Thoracic aorta (tissue), 2 donors: ENCODE measurements around the gene PFAS. TPM values are rescaled to one million over a fixed set of nuclear protein-coding genes. Genes with fewer than 3 reads are reported as not detected.

Experiments
- ATAC-seq: fragments of 150-250 bp; one replicate; pipeline ENCODE4 v1.8.0; 2017; ENCODE audit warnings: low read depth; ENCODE audit not compliant: insufficient number of reproducible peaks, low FRiP score
- DNase-seq: peaks from one replicate; pipeline ENCODE4 v3.0.0-alpha.2; 2020; ENCODE audit warnings: low spot score
- H3K27ac ChIP-seq, 2 donors: fragments of 200-600 bp; sonication (generic); 1 replicate in 1 of 2; 2 replicates in 1 of 2; pipeline ENCODE4 v1.5.1; 2016; ENCODE audit warnings: mild to moderate bottlenecking in 2 of 2, moderate library complexity in 2 of 2
- H3K27me3 ChIP-seq: fragments of 200-600 bp; sonication (generic); replicated peaks from 2 replicates; pipeline ENCODE4 v1.6.0; 2016; ENCODE audit warnings: mild to moderate bottlenecking; ENCODE audit not compliant: insufficient read depth
- H3K36me3 ChIP-seq: fragments of 200-600 bp; sonication (generic); one replicate; pipeline ENCODE4 v1.5.1; 2016
- H3K4me1 ChIP-seq, 2 donors: fragments of 200-600 bp; sonication (generic); 1 replicate in 1 of 2; 2 replicates in 1 of 2; pipeline versions ENCODE4 v1.5.1 to v1.6.0; 2016; ENCODE audit warnings: low read depth in 2 of 2, mild to moderate bottlenecking in 1 of 2; ENCODE audit not compliant: control insufficient read depth in 1 of 2
- H3K4me3 ChIP-seq: fragments of 200-600 bp; sonication (generic); 2 replicates; pipeline ENCODE4 v1.5.1; 2016; ENCODE audit warnings: mild to moderate bottlenecking
- H3K9me3 ChIP-seq: fragments of 200-600 bp; sonication (generic); 2 replicates; pipeline ENCODE4 v1.5.1; 2016
- CTCF ChIP-seq: fragments of 200-600 bp; sonication (generic); IDR thresholded peaks from one replicate; pipeline ENCODE4 v1.5.1; 2019; ENCODE audit warnings: antibody characterized with exemption
- total RNA-seq, 2 donors: library from RNA; depleted of rRNA; stranded (reverse); fragments of >200 nt; gene quantifications; one replicate each; pipeline versions ENCODE4 v1.1.0 to v1.2.3, GENCODE V29; 2016

PFAS gene
- total RNA-seq, 2 donors from 2014 or later = 13.2 to 15.2 TPM

- no peak for ATAC-seq
- Histone ChIP-seq H3K4me1 (no peaks in the 10 kb centered on the region), H3K36me3 (peaks cover 7% of the 10 kb centered on the region), H3K9me3 (no peaks in the 10 kb centered on the region), H3K27ac (no peak overlapping the region), H3K4me3 (no peak overlapping the region), H3K27me3 (no peaks in the 10 kb centered on the region)
- TF ChIP-seq CTCF = no peak
- no peak for DNase-seq
Measured at GRCh38 chr17:8272421-8272820, 23.3 kb downstream of the PFAS start.

- Histone ChIP-seq H3K27ac (no peak overlapping the region), H3K27me3 (no peaks in the 10 kb centered on the region), H3K4me1 (no peaks in the 10 kb centered on the region), H3K9me3 (no peaks in the 10 kb centered on the region), H3K36me3 (peaks cover 6% of the 10 kb centered on the region), H3K4me3 (no peak overlapping the region)
- TF ChIP-seq CTCF = no peak
- no peak for ATAC-seq
- no peak for DNase-seq
Measured at GRCh38 chr17:8273884-8274444, 24.9 kb downstream of the PFAS start.

GRCh38 chr17:8274816-8275215 is 25.7 kb downstream of the PFAS start:
- no peak for ATAC-seq
- Histone ChIP-seq H3K9me3 (no peaks in the 10 kb centered on the region), H3K4me1 (no peaks in the 10 kb centered on the region), H3K27ac (no peak overlapping the region), H3K4me3 (no peak overlapping the region), H3K36me3 (no peaks in the 10 kb centered on the region), H3K27me3 (no peaks in the 10 kb centered on the region)
- no peak for DNase-seq
- no peak for TF ChIP-seq CTCF

- ATAC-seq (no peak), DNase-seq (no peak)
- Histone ChIP-seq H3K4me3 (no peak overlapping the region), H3K36me3 (no peaks in the 10 kb centered on the region), H3K27ac (no peak overlapping the region), H3K27me3 (no peaks in the 10 kb centered on the region), H3K9me3 (no peaks in the 10 kb centered on the region), H3K4me1 (no peaks in the 10 kb centered on the region)
- TF ChIP-seq CTCF = no peak
Measured at GRCh38 chr17:8275421-8276290, 26.6 kb downstream of the PFAS start.

- TF ChIP-seq CTCF = no peak
- Histone ChIP-seq H3K4me3 (no peak overlapping the region), H3K36me3 (no peaks in the 10 kb centered on the region), H3K4me1 (no peaks in the 10 kb centered on the region), H3K9me3 (no peaks in the 10 kb centered on the region), H3K27ac (no peak overlapping the region), H3K27me3 (no peaks in the 10 kb centered on the region)
- DNase-seq (no peak), ATAC-seq (no peak)
Measured at GRCh38 chr17:8277317-8277716, 28.2 kb downstream of the PFAS start.
